IMR-90 (cell line): ENCODE data around the gene HOXB6. TPM values are rescaled to one million over a fixed set of nuclear protein-coding genes. Genes with fewer than 3 reads are reported as not detected.

Experiments used
- ATAC-seq: fragments of 200-7000 bp; cut with Tn5 transposase; 2 replicates; pipeline ENCODE4 v1.9.1; 2020; ENCODE audit warnings: low read depth, mild to moderate bottlenecking, moderate library complexity
- BruUV-seq: library from RNA; stranded (reverse); fragments of 400-500 nt; replicated peaks from 2 replicates; lab custom pipeline; 2021; lab: Mats Ljungman, UMichigan
- CTCF ChIA-PET: fragments of 300-600 bp; formaldehyde crosslinking; extraction: SDS; loops from one replicate; lab custom pipeline; 2021; ENCODE audit warnings: antibody characterized with exemption; lab: Yijun Ruan, JAX
- POLR2A ChIA-PET: fragments of 300-600 bp; sonication (Branson Sonifier 250); formaldehyde crosslinking; loops from one replicate; lab custom pipeline; 2022; ENCODE audit warnings: antibody characterized with exemption; ENCODE audit not compliant: unreplicated experiment; lab: Charles Lee
- DNase-seq: peaks from one replicate; pipeline ENCODE4 v3.0.0; 2013
- H2AFZ ChIP-seq: replicated peaks from 2 replicates; pipeline ENCODE3; 2013; ENCODE audit warnings: low read length, mild to moderate bottlenecking; ENCODE audit not compliant: poor library complexity
- H2AK5ac ChIP-seq: 2 replicates; pipeline ENCODE4 v1.6.1; 2013; ENCODE audit warnings: low read depth, low read length, inconsistent platforms
- H2AK9ac ChIP-seq: replicated peaks from 2 replicates; pipeline ENCODE3; 2013; ENCODE audit warnings: mild to moderate bottlenecking, low read depth, low read length, moderate library complexity; ENCODE audit not compliant: poor library complexity
- H2BK120ac ChIP-seq: 2 replicates; pipeline ENCODE4 v1.6.1; 2013; ENCODE audit warnings: low read depth, low read length, inconsistent platforms
- H2BK15ac ChIP-seq: 3 replicates; pipeline ENCODE4 v1.6.1; 2013; ENCODE audit warnings: low read depth, low read length, inconsistent platforms
- H2BK20ac ChIP-seq: 2 replicates; pipeline ENCODE4 v1.6.1; 2013; ENCODE audit warnings: low read depth, mild to moderate bottlenecking, inconsistent platforms, low read length, moderate library complexity
- H2BK5ac ChIP-seq: 2 replicates; pipeline ENCODE4 v1.6.1; 2013; ENCODE audit warnings: mild to moderate bottlenecking, low read depth, low read length, inconsistent platforms; ENCODE audit not compliant: poor library complexity, severe bottlenecking
- H3K14ac ChIP-seq: replicated peaks from 2 replicates; pipeline ENCODE4 v1.6.1; 2013; ENCODE audit warnings: low read depth, low read length, inconsistent platforms
- H3K18ac ChIP-seq: 2 replicates; pipeline ENCODE4 v1.6.1; 2013; ENCODE audit warnings: low read depth, low read length, control low read depth
- H3K23ac ChIP-seq: 2 replicates; pipeline ENCODE4 v1.6.1; 2013; ENCODE audit warnings: low read depth, low read length, inconsistent platforms
- H3K27ac ChIP-seq: 2 replicates; pipeline ENCODE4 v1.5.1; 2013; ENCODE audit warnings: mild to moderate bottlenecking, control low read depth, low read length; ENCODE audit not compliant: insufficient read depth
- H3K27me3 ChIP-seq: 2 replicates; pipeline ENCODE4 v1.6.1; 2013; ENCODE audit warnings: low read length; ENCODE audit not compliant: control insufficient read depth, insufficient read depth
- H3K36me3 ChIP-seq: 2 replicates; pipeline ENCODE4 v1.6.1; 2013; ENCODE audit warnings: low read length, mixed read lengths; ENCODE audit not compliant: control insufficient read depth, insufficient read depth
- H3K4ac ChIP-seq: 2 replicates; pipeline ENCODE4 v1.6.1; 2013; ENCODE audit warnings: low read depth, low read length, inconsistent platforms
- H3K4me1 ChIP-seq: 2 replicates; pipeline ENCODE4 v1.6.1; 2013; ENCODE audit warnings: low read length, mixed read lengths; ENCODE audit not compliant: control insufficient read depth, insufficient read depth
- H3K4me2 ChIP-seq: 2 replicates; pipeline ENCODE4 v1.6.1; 2013; ENCODE audit warnings: low read depth, mild to moderate bottlenecking, control low read depth, low read length, moderate library complexity
- H3K4me3 ChIP-seq: 2 replicates; pipeline ENCODE4 v1.5.1; 2013; ENCODE audit warnings: low read depth, mild to moderate bottlenecking, control low read depth, low read length, moderate library complexity; ENCODE audit not compliant: insufficient read depth
- H3K56ac ChIP-seq: 2 replicates; pipeline ENCODE4 v1.6.1; 2013; ENCODE audit warnings: low read length, inconsistent platforms; ENCODE audit not compliant: insufficient read depth; ENCODE audit errors: extremely low read depth
- H3K79me1 ChIP-seq, 2 experiments: 2 replicates each; pipeline ENCODE4 v1.6.1; 2013; ENCODE audit warnings: low read length in 2 of 2, inconsistent platforms in 1 of 2, low read depth in 1 of 2
- H3K9ac ChIP-seq: 2 replicates; pipeline ENCODE4 v1.6.1; 2013; ENCODE audit warnings: low read depth, low read length, control low read depth
- H3K9me1 ChIP-seq: 2 replicates; pipeline ENCODE4 v1.6.1; 2013; ENCODE audit warnings: low read length, inconsistent platforms; ENCODE audit not compliant: insufficient read depth
- H3K9me3 ChIP-seq: 2 replicates; pipeline ENCODE4 v1.6.1; 2013; ENCODE audit warnings: low read length; ENCODE audit not compliant: control insufficient read depth, insufficient read depth
- H4K20me1 ChIP-seq: 2 replicates; pipeline ENCODE4 v1.6.1; 2013; ENCODE audit warnings: low read length, inconsistent platforms; ENCODE audit not compliant: insufficient read depth
- H4K5ac ChIP-seq: 2 replicates; pipeline ENCODE4 v1.6.1; 2013; ENCODE audit warnings: mild to moderate bottlenecking, low read depth, low read length, control low read depth
- H4K8ac ChIP-seq, 2 experiments: 2 replicates each; pipeline ENCODE4 v1.6.1; 2013; ENCODE audit warnings: low read depth in 2 of 2, low read length in 2 of 2, control low read depth in 1 of 2, inconsistent platforms in 1 of 2
- H4K91ac ChIP-seq: 2 replicates; pipeline ENCODE4 v1.6.1; 2013; ENCODE audit warnings: low read depth, low read length, inconsistent platforms; ENCODE audit not compliant: insufficient read depth
- BHLHE40 ChIP-seq: fragments of 150-350 bp; IDR thresholded peaks from 2 replicates; pipeline ENCODE4 v1.6.1; 2016; ENCODE audit warnings: mild to moderate bottlenecking, low read depth, low read length
- CEBPB ChIP-seq: IDR thresholded peaks from 2 replicates; pipeline ENCODE4 v1.6.1; 2012; ENCODE audit warnings: low read depth, low read length, improper control_type of control experiment
- CHD1 ChIP-seq: IDR thresholded peaks from 2 replicates; pipeline ENCODE4 v1.6.1; 2012; ENCODE audit warnings: low read depth, low read length, improper control_type of control experiment
- FOS ChIP-seq: fragments of 150-350 bp; IDR thresholded peaks from 2 replicates; pipeline ENCODE4 v1.6.1; 2016; ENCODE audit warnings: low read depth, low read length
- MAFK ChIP-seq: IDR thresholded peaks from 2 replicates; pipeline ENCODE4 v1.6.1; 2012; ENCODE audit warnings: low read depth, low read length, improper control_type of control experiment
- MXI1 ChIP-seq: IDR thresholded peaks from 2 replicates; pipeline ENCODE4 v1.6.1; 2012; ENCODE audit warnings: low read depth, mild to moderate bottlenecking, low read length, moderate library complexity, borderline replicate concordance
- NFE2L2 ChIP-seq: fragments of 150-350 bp; IDR thresholded peaks from 2 replicates; pipeline ENCODE4 v1.6.1; 2016; ENCODE audit warnings: low read depth, mild to moderate bottlenecking, low read length
- POLR2A ChIP-seq: IDR thresholded peaks from 2 replicates; pipeline ENCODE4 v1.6.1; 2012; ENCODE audit warnings: mild to moderate bottlenecking, low read depth, low read length
- RAD21 ChIP-seq: IDR thresholded peaks from 2 replicates; pipeline ENCODE4 v1.6.1; 2012; ENCODE audit warnings: low read length, improper control_type of control experiment
- SMC3 ChIP-seq: fragments of 150-350 bp; IDR thresholded peaks from 2 replicates; pipeline ENCODE4 v1.6.1; 2016; ENCODE audit warnings: low read depth, mild to moderate bottlenecking, antibody characterized with exemption, low read length, moderate library complexity
- WGBS, 2 experiments: methylation state at CpG; one replicate each; pipeline versions ENCODE4 v1.1.5 to v1.1.7; 2013; ENCODE audit warnings: missing lambda C conversion rate in 2 of 2; ENCODE audit not compliant: insufficient read length in 1 of 2; ENCODE audit errors: extremely low coverage in 2 of 2; 5-methylcytosine and 5-hydroxymethylcytosine counted together
- dilution Hi-C: fragments of 300-500 bp; cut with HindIII; formaldehyde crosslinking; loops from one replicate; pipeline ENCODE4 v1.14.3; 2018; ENCODE audit warnings: low sequenced_read_pairs; ENCODE audit not compliant: unreplicated experiment
- in situ Hi-C: fragments of 300-500 bp; cut with MboI; formaldehyde crosslinking; loops from 3 replicates; pipeline ENCODE4 v1.14.3; 2019; ENCODE audit warnings: low sequenced_read_pairs, inconsistent platforms, mixed read lengths
- intact Hi-C: fragments of 100-400 bp; cut with micrococcal nuclease; formaldehyde crosslinking; loops from 2 replicates; pipeline ENCODE4 v1.10.0; 2022
- polyA plus RNA-seq, 3 experiments: library from polyadenylated mRNA; depleted of rRNA; stranded (reverse); fragments of >200 nt; gene quantifications; 2 replicates each; pipeline ENCODE4 v1.2.3, GENCODE V29; 2012; ENCODE audit warnings: low replicate concordance in 1 of 3
- total RNA-seq: library from RNA; depleted of rRNA; stranded (reverse); fragments of >200 nt; gene quantifications from 2 replicates; pipeline ENCODE4 v1.2.3, GENCODE V29; 2012
- TF ChIP-seq, protein P1 (sequence below): conservative IDR thresholded peaks from 2 replicates; pipeline ENCODE4 v1.5.1; 2012; ENCODE audit warnings: mild to moderate bottlenecking, low read depth, low read length, improper control_type of control experiment
- TF ChIP-seq, protein P2 (sequence below): fragments of 150-350 bp; IDR thresholded peaks from 2 replicates; pipeline ENCODE4 v1.6.1; 2016; ENCODE audit warnings: low read depth, mild to moderate bottlenecking, low read length, moderate library complexity, borderline replicate concordance
- TF ChIP-seq, protein P3 (sequence below): fragments of 150-350 bp; IDR thresholded peaks from 2 replicates; pipeline ENCODE4 v1.6.1; 2017; ENCODE audit warnings: mild to moderate bottlenecking, antibody characterized with exemption, low read length, low read depth

Gene HOXB6
- total and polyA plus RNA-seq, 2 of the 4 experiments (the other 2 are of a cell fraction): 11.1 to 42.2 TPM

DNA sequence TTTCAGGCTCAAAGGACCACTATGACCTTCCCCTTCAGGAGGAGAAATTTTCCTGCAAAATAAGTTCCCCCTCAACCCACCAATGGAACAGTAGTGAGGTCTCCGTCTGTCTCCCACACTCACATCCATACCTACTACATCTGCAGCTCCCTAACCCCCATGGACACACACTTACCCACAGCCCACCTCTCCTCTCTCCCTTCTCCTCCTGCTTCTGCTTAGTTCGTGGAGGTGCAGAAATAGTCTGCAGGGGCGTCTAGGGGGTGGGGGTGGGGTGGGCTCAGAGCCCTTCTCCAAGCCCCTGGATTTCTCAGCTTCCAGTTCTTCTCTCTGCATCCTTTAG is 35.6 kb downstream of the HOXB6 start:
- dilution Hi-C loops: no loop called here
- BruUV-seq: no TSS peak
- peak overlapping the region; percentile 96 for H3K9ac ChIP-seq

More for the DNA sequence above, 35.6 kb downstream of the HOXB6 start:
- H4K91ac ChIP-seq: peak overlapping the region; percentile 95
- no peak for DNase-seq
- H2BK120ac ChIP-seq: peak overlapping the region; percentile 76
- peak overlapping the region; percentile 99 for H2BK5ac ChIP-seq
- peak overlapping the region; percentile 83 for H3K4me2 ChIP-seq
- ChIA-PET POLR2A (interaction anchor here (0.5 to 1.0 kb wide), 3 partner anchors 13 to 23 kb away, joined by 3 to 4 read pairs (median 4); no protein-coding TSS in a partner anchor), CTCF (interaction anchor here (0.6 to 0.7 kb wide), 2 partner anchors 28 to 82 kb away, joined by 3 read pairs; no protein-coding TSS in a partner anchor)
- peak overlapping the region; percentile 77 to 87 for H4K8ac ChIP-seq
- peaks cover 0 to 13% of the 10 kb centered on the region in 2 experiments; a peak in 1 of 4 replicates for H3K79me1 ChIP-seq
- peaks cover 54% of the 10 kb centered on the region for H3K36me3 ChIP-seq
- H3K27ac ChIP-seq: peak overlapping the region; percentile 93
- H2AK9ac ChIP-seq: peak overlapping the region; percentile 61
- no peaks in the 10 kb centered on the region for H3K9me3 ChIP-seq
- peak overlapping the region; percentile 78 for H3K18ac ChIP-seq
- H3K23ac ChIP-seq: peak overlapping the region; percentile 100
- peak overlapping the region; percentile 58 for H4K5ac ChIP-seq
- intact Hi-C loops (no loop called here), in situ Hi-C loops (no loop called here)
- H3K14ac ChIP-seq: peak overlapping the region; percentile 98
- H3K9me1 ChIP-seq: peaks cover 20% of the 10 kb centered on the region
- WGBS, 2 experiments: no CpG with 5 or more reads among the region's 3 CpGs
- peaks cover 17% of the 10 kb centered on the region for H4K20me1 ChIP-seq
- H2BK15ac ChIP-seq: no peak overlapping the region
- H2BK20ac ChIP-seq: peak overlapping the region; percentile 70
- no peak for ATAC-seq
- H2AK5ac ChIP-seq: peak overlapping the region; percentile 92
- H2AFZ ChIP-seq: no peak overlapping the region
- peak overlapping the region; percentile 23 for H3K4me3 ChIP-seq
- peak overlapping the region; percentile 96 for H3K56ac ChIP-seq
- no peaks in the 10 kb centered on the region for H3K27me3 ChIP-seq
- TF ChIP-seq POLR2A: no peak
- no peak for TF ChIP-seq RAD21
- TF ChIP-seq, protein P1, sequence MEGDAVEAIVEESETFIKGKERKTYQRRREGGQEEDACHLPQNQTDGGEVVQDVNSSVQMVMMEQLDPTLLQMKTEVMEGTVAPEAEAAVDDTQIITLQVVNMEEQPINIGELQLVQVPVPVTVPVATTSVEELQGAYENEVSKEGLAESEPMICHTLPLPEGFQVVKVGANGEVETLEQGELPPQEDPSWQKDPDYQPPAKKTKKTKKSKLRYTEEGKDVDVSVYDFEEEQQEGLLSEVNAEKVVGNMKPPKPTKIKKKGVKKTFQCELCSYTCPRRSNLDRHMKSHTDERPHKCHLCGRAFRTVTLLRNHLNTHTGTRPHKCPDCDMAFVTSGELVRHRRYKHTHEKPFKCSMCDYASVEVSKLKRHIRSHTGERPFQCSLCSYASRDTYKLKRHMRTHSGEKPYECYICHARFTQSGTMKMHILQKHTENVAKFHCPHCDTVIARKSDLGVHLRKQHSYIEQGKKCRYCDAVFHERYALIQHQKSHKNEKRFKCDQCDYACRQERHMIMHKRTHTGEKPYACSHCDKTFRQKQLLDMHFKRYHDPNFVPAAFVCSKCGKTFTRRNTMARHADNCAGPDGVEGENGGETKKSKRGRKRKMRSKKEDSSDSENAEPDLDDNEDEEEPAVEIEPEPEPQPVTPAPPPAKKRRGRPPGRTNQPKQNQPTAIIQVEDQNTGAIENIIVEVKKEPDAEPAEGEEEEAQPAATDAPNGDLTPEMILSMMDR: no peak
- no peak for TF ChIP-seq FOS
- TF ChIP-seq CEBPB: no peak
- TF ChIP-seq MAFK: no peak
- TF ChIP-seq, protein P2, sequence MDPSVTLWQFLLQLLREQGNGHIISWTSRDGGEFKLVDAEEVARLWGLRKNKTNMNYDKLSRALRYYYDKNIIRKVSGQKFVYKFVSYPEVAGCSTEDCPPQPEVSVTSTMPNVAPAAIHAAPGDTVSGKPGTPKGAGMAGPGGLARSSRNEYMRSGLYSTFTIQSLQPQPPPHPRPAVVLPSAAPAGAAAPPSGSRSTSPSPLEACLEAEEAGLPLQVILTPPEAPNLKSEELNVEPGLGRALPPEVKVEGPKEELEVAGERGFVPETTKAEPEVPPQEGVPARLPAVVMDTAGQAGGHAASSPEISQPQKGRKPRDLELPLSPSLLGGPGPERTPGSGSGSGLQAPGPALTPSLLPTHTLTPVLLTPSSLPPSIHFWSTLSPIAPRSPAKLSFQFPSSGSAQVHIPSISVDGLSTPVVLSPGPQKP: no peak
- no peak for TF ChIP-seq SMC3
- TF ChIP-seq NFE2L2: no peak
- TF ChIP-seq BHLHE40: no peak
- TF ChIP-seq CHD1: no peak
- TF ChIP-seq, protein P3, sequence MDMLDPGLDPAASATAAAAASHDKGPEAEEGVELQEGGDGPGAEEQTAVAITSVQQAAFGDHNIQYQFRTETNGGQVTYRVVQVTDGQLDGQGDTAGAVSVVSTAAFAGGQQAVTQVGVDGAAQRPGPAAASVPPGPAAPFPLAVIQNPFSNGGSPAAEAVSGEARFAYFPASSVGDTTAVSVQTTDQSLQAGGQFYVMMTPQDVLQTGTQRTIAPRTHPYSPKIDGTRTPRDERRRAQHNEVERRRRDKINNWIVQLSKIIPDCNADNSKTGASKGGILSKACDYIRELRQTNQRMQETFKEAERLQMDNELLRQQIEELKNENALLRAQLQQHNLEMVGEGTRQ: no peak
- no peak for TF ChIP-seq MXI1
- H3K4ac ChIP-seq: peak overlapping the region; percentile 97
- H3K4me1 ChIP-seq: peaks cover 52% of the 10 kb centered on the region
